K562 (cell line): ENCODE data around the gene ZDHHC11B. TPM values are rescaled to one million over a fixed set of nuclear protein-coding genes. Genes with fewer than 3 reads are reported as not detected.
"Not testable (repeated sequence)": the region's sequence is repeated elsewhere in the genome, so short reads cannot be mapped to it uniquely, and the experiment has no call there.

Experiments used
- ATAC-seq: fragments of 200-7000 bp; cut with Tn5 transposase; 3 replicates; pipeline ENCODE4 v1.9.1; 2020; ENCODE audit warnings: moderate library complexity
- Bru-seq: library from RNA; stranded (reverse); fragments of 400-500 nt; gene quantifications from one replicate; lab custom pipeline; 2021; lab: Mats Ljungman, UMichigan
- BruChase-seq, 2 experiments: library from RNA; stranded (reverse); fragments of 400-500 nt; gene quantifications; one replicate each; lab custom pipeline; 2021; lab: Mats Ljungman, UMichigan
- BruUV-seq: library from RNA; stranded (reverse); fragments of 400-500 nt; replicated peaks from 2 replicates; lab custom pipeline; 2021; lab: Mats Ljungman, UMichigan
- CTCF ChIA-PET: fragments of 300-600 bp; formaldehyde crosslinking; extraction: SDS; loops from one replicate; lab custom pipeline; 2021; ENCODE audit warnings: low intra/inter-chr PET ratio; lab: Yijun Ruan, JAX
- POLR2A ChIA-PET: fragments of 300-600, 350-650 bp; sonication (Branson Sonifier 250); formaldehyde crosslinking; extraction: SDS; loops from one replicate; lab custom pipeline; 2021; ENCODE audit warnings: antibody characterized with exemption, inconsistent platforms; lab: Yijun Ruan, JAX
- DNase-seq, 4 experiments: peaks; one replicate each; pipeline versions ENCODE4 v3.0.0 to v3.0.0-alpha.2; 2011 to 2018; ENCODE audit warnings: low spot score in 3 of 4, mixed read lengths in 3 of 4; ENCODE audit errors: extremely low read depth in 1 of 4
- FAIRE-seq: peaks from 2 replicates; lab custom pipeline; 2011; peaks lifted over from hg19 to GRCh38; lab: Jason Lieb, UNC
- H2AFZ ChIP-seq: 2 replicates; pipeline ENCODE4 v1.6.0; 2011; ENCODE audit warnings: low read depth, low read length, control low read depth, inconsistent platforms
- H3K27ac ChIP-seq: fragments of 200-600 bp; 3 replicates; pipeline ENCODE4 v1.8.0; 2011; ENCODE audit warnings: low read depth, mild to moderate bottlenecking, control low read depth, inconsistent platforms, low read length, moderate library complexity, mixed read lengths; ENCODE audit errors: extremely low read depth
- H3K27me3 ChIP-seq, 2 experiments: fragments of 300-600 bp in 1 of 2; 2 replicates in 1 of 2; 3 replicates in 1 of 2; pipeline versions ENCODE4 v1.6.0 to v1.8.0; 2011; ENCODE audit warnings: inconsistent platforms in 2 of 2, low read length in 2 of 2, mild to moderate bottlenecking in 1 of 2, mixed read lengths in 1 of 2, moderate library complexity in 1 of 2; ENCODE audit not compliant: control insufficient read depth in 2 of 2, insufficient read depth in 2 of 2
- H3K36me3 ChIP-seq: fragments of 300-600 bp; 3 replicates; pipeline ENCODE4 v1.8.0; 2011; ENCODE audit warnings: mild to moderate bottlenecking, low read length, inconsistent platforms; ENCODE audit not compliant: control insufficient read depth, insufficient read depth
- H3K4me1 ChIP-seq, 2 experiments: fragments of 200-600 bp in 1 of 2; replicated peaks in 1 of 2; 2 replicates in 1 of 2; 3 replicates in 1 of 2; pipeline versions ENCODE4 v1.5.1 to v1.8.0; 2011; ENCODE audit warnings: inconsistent platforms in 2 of 2, low read length in 2 of 2, mild to moderate bottlenecking in 1 of 2, mixed read lengths in 1 of 2, moderate library complexity in 1 of 2; ENCODE audit not compliant: control insufficient read depth in 2 of 2, insufficient read depth in 2 of 2
- H3K4me2 ChIP-seq: 2 replicates; pipeline ENCODE4 v1.6.1; 2011; ENCODE audit warnings: low read length, control low read depth, inconsistent platforms, mixed read lengths; ENCODE audit not compliant: insufficient read depth
- H3K4me3 ChIP-seq: fragments of 200-600 bp; sonication (generic), shearing (Covaris generic); 2 replicates; pipeline ENCODE4 v1.5.1; 2016; ENCODE audit warnings: control low read depth, inconsistent platforms
- H3K79me2 ChIP-seq: fragments of 200-600 bp; 3 replicates; pipeline ENCODE4 v1.8.0; 2011; ENCODE audit warnings: low read length, inconsistent platforms; ENCODE audit not compliant: control insufficient read depth, insufficient read depth
- H3K9ac ChIP-seq, 2 experiments: 2 replicates each; pipeline versions ENCODE4 v1.6.0 to v1.6.1; 2011; ENCODE audit warnings: low read depth in 2 of 2, low read length in 2 of 2, control low read depth in 1 of 2, inconsistent platforms in 1 of 2, mild to moderate bottlenecking in 1 of 2, mixed read lengths in 1 of 2; ENCODE audit not compliant: insufficient read depth in 1 of 2
- H3K9me1 ChIP-seq: one replicate; pipeline ENCODE4 v1.6.0; 2011; ENCODE audit warnings: inconsistent platforms, mild to moderate bottlenecking, low read length, moderate library complexity; ENCODE audit not compliant: control insufficient read depth, insufficient read depth
- H3K9me3 ChIP-seq: replicated peaks from 2 replicates; pipeline ENCODE4 v1.5.1; 2011; ENCODE audit warnings: low read depth, low read length, inconsistent platforms; ENCODE audit not compliant: control insufficient read depth, insufficient read depth
- H4K20me1 ChIP-seq: replicated peaks from 2 replicates; pipeline ENCODE4 v1.6.1; 2011; ENCODE audit warnings: low read length, inconsistent platforms, mixed read lengths; ENCODE audit not compliant: control insufficient read depth, insufficient read depth
- E2F6 ChIP-seq, 2 experiments: IDR thresholded peaks; 2 replicates each; pipeline ENCODE4 v1.6.1; 2011; ENCODE audit warnings: borderline replicate concordance in 1 of 2, control low read depth in 1 of 2, low read depth in 1 of 2, low read length in 1 of 2, mild to moderate bottlenecking in 1 of 2, mixed read lengths in 1 of 2, moderate library complexity in 1 of 2; ENCODE audit not compliant: insufficient read depth in 1 of 2, insufficient read length in 1 of 2, poor library complexity in 1 of 2, severe bottlenecking in 1 of 2; ENCODE audit errors: extremely low read depth in 1 of 2
- KDM2B ChIP-seq: fragments of 250-450 bp; sonication (Bioruptor Pico); IDR thresholded peaks from 2 replicates; pipeline ENCODE4 v1.8.0; 2021; ENCODE audit warnings: mild to moderate bottlenecking, moderate library complexity
- MEIS2 ChIP-seq: fragments of 450-650 bp; IDR thresholded peaks from 2 replicates; pipeline ENCODE4 v1.6.1; 2014; ENCODE audit warnings: mild to moderate bottlenecking; ENCODE audit not compliant: partially characterized antibody
- NONO ChIP-seq, 2 experiments: fragments of 200-400 bp in 1 of 2; fragments of 450-650 bp in 1 of 2; formaldehyde crosslinking in 1 of 2; IDR thresholded peaks; 2 replicates each; pipeline ENCODE4 v1.6.1; 2017; ENCODE audit warnings: low read depth in 2 of 2, mild to moderate bottlenecking in 2 of 2, moderate library complexity in 2 of 2, low read length in 1 of 2
- NRF1 ChIP-seq, 2 experiments: fragments of 450-650 bp; IDR thresholded peaks in 1 of 2; conservative IDR thresholded peaks in 1 of 2; 2 replicates each; pipeline ENCODE4 v1.6.1; 2014; ENCODE audit warnings: mild to moderate bottlenecking in 2 of 2
- VEZF1 ChIP-seq: fragments of 200-800 bp; sonication (Bioruptor generic); IDR thresholded peaks from 2 replicates; pipeline ENCODE4 v1.6.1; 2017; ENCODE audit warnings: missing genetic modification characterization, missing compliant biosample characterization
- ZBTB7A ChIP-seq: IDR thresholded peaks from 2 replicates; pipeline ENCODE4 v1.6.1; 2011; ENCODE audit warnings: low read depth, mild to moderate bottlenecking, low read length, moderate library complexity, borderline replicate concordance; ENCODE audit not compliant: control insufficient read depth
- WGBS: fragments of 100-300 bp; shearing (Covaris generic); methylation state at CpG from one replicate; pipeline ENCODE4 v1.1.6; 2016; ENCODE audit warnings: low coverage, mixed read lengths; ENCODE audit not compliant: insufficient coverage; ENCODE audit errors: missing lambda C conversion rate; 5-methylcytosine and 5-hydroxymethylcytosine counted together
- in situ Hi-C: fragments of 300-500 bp; cut with MboI; formaldehyde crosslinking; loops from 4 replicates; pipeline ENCODE4 v1.15.0; 2018; ENCODE audit warnings: inconsistent platforms, mixed read lengths
- intact Hi-C: fragments of 100-400 bp; cut with micrococcal nuclease; formaldehyde crosslinking; loops from 2 replicates; pipeline ENCODE4 v1.14.2; 2022
- long read RNA-seq, 3 experiments: library from polyadenylated mRNA in 2 of 3; library from RNA in 1 of 3; unstranded in 2 of 3; stranded (forward) in 1 of 3; transcript quantifications; one replicate each; pipeline ENCODE4 v2.0.0, GENCODE V29; 2019 to 2022
- polyA minus RNA-seq, 3 experiments: library from RNA; depleted of rRNA, polyadenylated mRNA; stranded (reverse); fragments of >200 nt; gene quantifications; 2 replicates each; pipeline ENCODE4 v1.2.3, GENCODE V29; 2011
- polyA plus RNA-seq, 8 experiments: library from polyadenylated mRNA; depleted of rRNA in 4 of 8; stranded (reverse) in 5 of 8; unstranded in 3 of 8; fragments of >200 nt; fragmentation: Nextera tagmentation in 2 of 8; fragmentation: Illumina TruSeq in 1 of 8; extraction: Ambion mirVana in 2 of 8; extraction: Trizol in 1 of 8; gene quantifications; 2 replicates each; pipeline versions ENCODE4 v1.2.1 to v1.2.3, GENCODE V29; 2011 to 2014; ENCODE audit warnings: inconsistent platforms in 1 of 8, missing spikeins in 1 of 8
- total RNA-seq, 7 experiments: library from RNA; depleted of rRNA in 6 of 7; stranded (reverse); fragments of >200 nt in 6 of 7; fragmentation: Illumina TruSeq in 2 of 7; extraction: Trizol in 2 of 7; gene quantifications; 2 replicates each; pipeline versions ENCODE4 v1.2.1 to v1.2.3, GENCODE V29; 2011 to 2021; ENCODE audit warnings: low replicate concordance in 1 of 7

Gene ZDHHC11B
- total RNA-seq (2011; cell fraction: chromatin; rRNA removed; ENCODE audit: low replicate concordance): 0.90 TPM in 1 of 2 replicates, not detected in the other
- 0.26 TPM in 1 of 2 replicates, not detected in the other for total RNA-seq (2011; cell fraction: nucleolus; rRNA removed)
- total RNA-seq (2011; cell fraction: nucleoplasm; rRNA removed): not detected in 2 replicates
- total RNA-seq (2014; rRNA removed): 0.12 and 0.23 TPM in 2 replicates
- total RNA-seq (2014; rRNA removed; fragmentation: Illumina TruSeq; extraction: Trizol): 0.15 and 0.22 TPM in 2 replicates
- 0.30 TPM in 1 of 2 replicates, not detected in the other for total RNA-seq (2015; rRNA removed; fragmentation: Illumina TruSeq; extraction: Trizol)
- 0.16 TPM in 1 of 2 replicates, not detected in the other for total RNA-seq (2021)
- polyA plus RNA-seq (2011; rRNA removed): 0.08 and 0.21 TPM in 2 replicates
- not detected in 2 replicates for polyA plus RNA-seq (2011; cell fraction: cytosol; rRNA removed)
- polyA plus RNA-seq (2011; cell fraction: nucleus; rRNA removed): 0.46 and 1.5 TPM in 2 replicates
- 0.14 and 0.47 TPM in 2 replicates for polyA plus RNA-seq (2012)
- 0.08 and 0.15 TPM in 2 replicates for polyA plus RNA-seq (2014; fragmentation: Illumina TruSeq; extraction: Trizol)
- polyA plus RNA-seq (2014; fragmentation: Nextera tagmentation; extraction: Ambion mirVana): under 1 TPM in 1 of 2 experiments, not detected in 1; 0.03 TPM
- 0.07 TPM in 1 of 2 replicates, not detected in the other for polyA plus RNA-seq (2014; rRNA removed)
- not detected in 2 replicates for polyA minus RNA-seq (2011; rRNA and poly(A)+ RNA removed)
- not detected in 2 replicates for polyA minus RNA-seq (2011; cell fraction: cytosol; rRNA and poly(A)+ RNA removed)
- 0.22 and 0.54 TPM in 2 replicates for polyA minus RNA-seq (2011; cell fraction: nucleus; rRNA and poly(A)+ RNA removed)
- percentile 21 among the genes with signal in this experiment for Bru-seq, nascent RNA
- percentile 17 among the genes with signal in this experiment for BruChase-seq, experiment 1, labeled RNA remaining after a 2-hour chase
- percentile 18 among the genes with signal in this experiment for BruChase-seq, experiment 2, labeled RNA remaining after a 6-hour chase
- long read RNA-seq, experiment 1: 0 reads
- long read RNA-seq, experiment 2: 0 reads
- long read RNA-seq, experiment 3: 0 reads

GRCh38 chr5:784428-785177, at the start of gene ZDHHC11B:
ZDHHC11B (minus strand) TSS chr5:784729; CDS start chr5:766919, 17,810 bp downstream.
- peak within 1 kb of the TSS in 1 of 2 experiments; percentile 83; a peak in 2 of 4 replicates for H3K9ac ChIP-seq
- peak; percentile 90 to 99 (median 98) for DNase-seq
- H3K36me3 ChIP-seq, H3K79me2 ChIP-seq, POLR2A ChIA-PET, H3K9me1 ChIP-seq, FAIRE-seq, BruUV-seq, in situ Hi-C loops, H4K20me1 ChIP-seq, H3K27ac ChIP-seq, CTCF ChIA-PET, H3K9me3 ChIP-seq: not testable (repeated sequence)
- TF ChIP-seq KDM2B (CRISPR knock-in tag) (peak; percentile 96), E2F6 (IDR thresholded peaks at IDR 0.05; ENCODE audit: borderline replicate concordance in 1 of 2, extremely low read depth in 1 of 2, insufficient read depth in 1 of 2, insufficient read length in 1 of 2, low read depth in 1 of 2, low read length in 1 of 2, poor library complexity in 1 of 2, severe bottlenecking in 1 of 2) (peak in 1 of 2 experiments; percentile 31), MEIS2 (peak; percentile 42), ZBTB7A (peak; percentile 42; the same call in 1 of the 2 replicates), NRF1 (conservative IDR thresholded peaks at IDR 0.05 in 1 of 2, IDR thresholded peaks at IDR 0.05 in 1 of 2) (peak; percentile 92 to 93), NONO (IDR thresholded peaks at IDR 0.05; ENCODE audit: low read depth in 2 of 2, low read length in 1 of 2) (0 out of 4 replicates have a peak, but pooled peaks of 1 of the 2 experiments have one; percentile 19), VEZF1 (CRISPR knock-in tag) (peak; percentile 69)
- H3K4me3 ChIP-seq: peak within 1 kb of the TSS; percentile 44
- ATAC-seq: peak; percentile 90
- peak within 1 kb of the TSS; percentile 61 for H3K4me2 ChIP-seq
- intact Hi-C loops: loop anchor here (5.0 kb wide), 1 partner anchor 87 kb away; no protein-coding TSS in a partner anchor
- H2AFZ ChIP-seq: peak within 1 kb of the TSS; percentile 81
- H3K4me1 ChIP-seq: peaks cover 4 to 24% of the 10 kb centered on the region in 2 experiments; a peak in 2 of 5 replicates
- under 1% methylated on average over 57 of the region's 101 CpGs for WGBS
- peaks cover 6 to 19% of the 10 kb centered on the region in 2 experiments; a peak in 4 of 5 replicates for H3K27me3 ChIP-seq
